K562 (cell line): ENCODE measurements around the gene ARAF.

Experiments used
- HDAC2 ChIP-seq: fragments of 450-650 bp; IDR thresholded peaks from 2 replicates; pipeline ENCODE4 v1.6.1; 2016; ENCODE audit warnings: mild to moderate bottlenecking
- SMARCE1 ChIP-seq: fragments of 450-650 bp; IDR thresholded peaks from 2 replicates; pipeline ENCODE4 v1.7.1; 2016; ENCODE audit warnings: mild to moderate bottlenecking
- SP1 ChIP-seq: sonication (generic); formaldehyde crosslinking; IDR thresholded peaks from 2 replicates; pipeline ENCODE4 v1.8.1; 2022; ENCODE audit warnings: mild to moderate bottlenecking, missing genetic modification reagents
- TF ChIP-seq, protein P1 (sequence below), 3 experiments: IDR thresholded peaks in 2 of 3; conservative IDR thresholded peaks in 1 of 3; 2 replicates each; pipeline ENCODE4 v1.5.1; 2011 to 2012; ENCODE audit warnings: low read length in 3 of 3, mild to moderate bottlenecking in 3 of 3, control low read depth in 2 of 3, improper control_type of control experiment in 1 of 3, inconsistent platforms in 1 of 3, low read depth in 1 of 3, mixed read lengths in 1 of 3, moderate library complexity in 1 of 3; ENCODE audit not compliant: insufficient read depth in 2 of 3
- TF ChIP-seq, protein P2 (sequence below): IDR thresholded peaks from 2 replicates; pipeline ENCODE4 v1.6.1; 2012; ENCODE audit warnings: low read depth, low read length, improper control_type of control experiment, borderline replicate concordance
- TF ChIP-seq, protein P3 (sequence below): IDR thresholded peaks from 2 replicates; pipeline ENCODE4 v1.6.1; 2016; ENCODE audit warnings: missing genetic modification characterization, missing compliant biosample characterization
- TF ChIP-seq, protein P4 (sequence below): sonication (generic); formaldehyde crosslinking; IDR thresholded peaks from 2 replicates; pipeline ENCODE4 v1.8.1; 2022; ENCODE audit warnings: missing genetic modification reagents

DNA sequence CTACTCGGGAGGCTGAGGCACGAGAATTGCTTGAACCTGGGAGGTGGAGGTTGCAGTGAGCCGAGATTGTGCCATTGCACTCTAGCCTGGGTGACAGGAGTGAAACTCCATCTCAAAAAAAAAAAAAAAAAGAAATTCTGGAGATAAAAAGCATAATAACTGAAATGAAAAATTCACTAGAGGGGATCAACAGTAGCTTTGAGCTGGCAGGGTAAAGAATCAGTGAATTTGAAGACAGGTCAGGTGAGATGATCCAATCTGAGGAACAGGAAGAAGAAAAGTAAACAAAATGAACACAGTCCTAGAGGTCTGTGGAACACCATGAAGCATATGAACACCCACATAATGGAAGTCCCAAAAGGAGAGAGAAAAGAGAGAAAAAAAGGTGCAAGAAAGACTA, 36.2 kb downstream of the ARAF start:
- TF ChIP-seq, protein P1, sequence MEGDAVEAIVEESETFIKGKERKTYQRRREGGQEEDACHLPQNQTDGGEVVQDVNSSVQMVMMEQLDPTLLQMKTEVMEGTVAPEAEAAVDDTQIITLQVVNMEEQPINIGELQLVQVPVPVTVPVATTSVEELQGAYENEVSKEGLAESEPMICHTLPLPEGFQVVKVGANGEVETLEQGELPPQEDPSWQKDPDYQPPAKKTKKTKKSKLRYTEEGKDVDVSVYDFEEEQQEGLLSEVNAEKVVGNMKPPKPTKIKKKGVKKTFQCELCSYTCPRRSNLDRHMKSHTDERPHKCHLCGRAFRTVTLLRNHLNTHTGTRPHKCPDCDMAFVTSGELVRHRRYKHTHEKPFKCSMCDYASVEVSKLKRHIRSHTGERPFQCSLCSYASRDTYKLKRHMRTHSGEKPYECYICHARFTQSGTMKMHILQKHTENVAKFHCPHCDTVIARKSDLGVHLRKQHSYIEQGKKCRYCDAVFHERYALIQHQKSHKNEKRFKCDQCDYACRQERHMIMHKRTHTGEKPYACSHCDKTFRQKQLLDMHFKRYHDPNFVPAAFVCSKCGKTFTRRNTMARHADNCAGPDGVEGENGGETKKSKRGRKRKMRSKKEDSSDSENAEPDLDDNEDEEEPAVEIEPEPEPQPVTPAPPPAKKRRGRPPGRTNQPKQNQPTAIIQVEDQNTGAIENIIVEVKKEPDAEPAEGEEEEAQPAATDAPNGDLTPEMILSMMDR (IDR thresholded peaks at IDR 0.05 in 2 of 3, conservative IDR thresholded peaks at IDR 0.05 in 1 of 3; ENCODE audit: insufficient read depth in 2 of 3, low read depth in 1 of 3, low read length in 3 of 3), result no peak
- TF ChIP-seq, protein P2, sequence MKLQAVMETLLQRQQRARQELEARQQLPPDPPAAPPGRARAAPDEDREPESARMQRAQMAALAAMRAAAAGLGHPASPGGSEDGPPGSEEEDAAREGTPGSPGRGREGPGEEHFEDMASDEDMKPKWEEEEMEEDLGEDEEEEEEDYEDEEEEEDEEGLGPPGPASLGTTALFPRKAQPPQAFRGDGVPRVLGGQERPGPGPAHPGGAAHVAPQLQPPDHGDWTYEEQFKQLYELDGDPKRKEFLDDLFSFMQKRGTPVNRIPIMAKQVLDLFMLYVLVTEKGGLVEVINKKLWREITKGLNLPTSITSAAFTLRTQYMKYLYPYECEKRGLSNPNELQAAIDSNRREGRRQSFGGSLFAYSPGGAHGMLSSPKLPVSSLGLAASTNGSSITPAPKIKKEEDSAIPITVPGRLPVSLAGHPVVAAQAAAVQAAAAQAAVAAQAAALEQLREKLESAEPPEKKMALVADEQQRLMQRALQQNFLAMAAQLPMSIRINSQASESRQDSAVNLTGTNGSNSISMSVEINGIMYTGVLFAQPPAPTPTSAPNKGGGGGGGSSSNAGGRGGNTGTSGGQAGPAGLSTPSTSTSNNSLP, result no peak
- TF ChIP-seq SMARCE1, result no peak
- TF ChIP-seq SP1, result no peak
- TF ChIP-seq, protein P3, sequence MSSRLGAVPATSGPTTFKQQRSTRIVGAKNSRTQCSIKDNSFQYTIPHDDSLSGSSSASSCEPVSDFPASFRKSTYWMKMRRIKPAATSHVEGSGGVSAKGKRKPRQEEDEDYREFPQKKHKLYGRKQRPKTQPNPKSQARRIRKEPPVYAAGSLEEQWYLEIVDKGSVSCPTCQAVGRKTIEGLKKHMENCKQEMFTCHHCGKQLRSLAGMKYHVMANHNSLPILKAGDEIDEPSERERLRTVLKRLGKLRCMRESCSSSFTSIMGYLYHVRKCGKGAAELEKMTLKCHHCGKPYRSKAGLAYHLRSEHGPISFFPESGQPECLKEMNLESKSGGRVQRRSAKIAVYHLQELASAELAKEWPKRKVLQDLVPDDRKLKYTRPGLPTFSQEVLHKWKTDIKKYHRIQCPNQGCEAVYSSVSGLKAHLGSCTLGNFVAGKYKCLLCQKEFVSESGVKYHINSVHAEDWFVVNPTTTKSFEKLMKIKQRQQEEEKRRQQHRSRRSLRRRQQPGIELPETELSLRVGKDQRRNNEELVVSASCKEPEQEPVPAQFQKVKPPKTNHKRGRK, result no peak
- no peak for TF ChIP-seq HDAC2
- TF ChIP-seq, protein P4, sequence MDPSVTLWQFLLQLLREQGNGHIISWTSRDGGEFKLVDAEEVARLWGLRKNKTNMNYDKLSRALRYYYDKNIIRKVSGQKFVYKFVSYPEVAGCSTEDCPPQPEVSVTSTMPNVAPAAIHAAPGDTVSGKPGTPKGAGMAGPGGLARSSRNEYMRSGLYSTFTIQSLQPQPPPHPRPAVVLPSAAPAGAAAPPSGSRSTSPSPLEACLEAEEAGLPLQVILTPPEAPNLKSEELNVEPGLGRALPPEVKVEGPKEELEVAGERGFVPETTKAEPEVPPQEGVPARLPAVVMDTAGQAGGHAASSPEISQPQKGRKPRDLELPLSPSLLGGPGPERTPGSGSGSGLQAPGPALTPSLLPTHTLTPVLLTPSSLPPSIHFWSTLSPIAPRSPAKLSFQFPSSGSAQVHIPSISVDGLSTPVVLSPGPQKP (CRISPR knock-in tag), result no peak
